A673 (cell line): ENCODE data around the gene TENM3.

Source experiments
- EZH2 ChIP-seq: fragments of 200-600 bp; sonication (generic); IDR thresholded peaks from 2 replicates; pipeline ENCODE4 v1.6.1; 2017; ENCODE audit warnings: borderline replicate concordance, low read depth, mild to moderate bottlenecking, mixed read lengths, antibody characterized with exemption, low read length; ENCODE audit not compliant: poor library complexity, severe bottlenecking
- TF ChIP-seq, protein P1 (sequence below): fragments of 300-800, 200-600 bp; sonication (generic); conservative IDR thresholded peaks from 2 replicates; pipeline ENCODE4 v1.5.1; 2017; ENCODE audit warnings: low read depth, mild to moderate bottlenecking, antibody characterized with exemption, low read length, moderate library complexity, mixed read lengths

DNA sequence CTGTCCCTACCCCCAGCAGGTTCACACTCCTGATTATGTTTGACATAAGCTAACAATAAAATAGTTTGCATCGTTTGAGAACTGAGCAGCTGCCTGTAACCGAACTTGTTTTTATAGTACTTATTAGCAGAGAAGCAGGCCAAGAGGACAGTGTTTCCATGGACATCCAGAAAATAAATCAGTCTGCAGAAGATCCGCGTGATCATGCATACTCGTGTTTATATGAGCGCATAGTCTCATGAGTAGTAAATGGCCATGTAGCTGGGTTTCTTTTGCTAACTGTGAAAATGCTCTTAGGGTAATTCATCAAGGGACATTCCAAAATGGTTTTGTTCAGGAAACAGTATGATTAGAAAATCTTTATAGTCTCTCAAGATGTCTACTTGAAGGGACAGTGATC, 384.8 kb downstream of the TENM3 start:
- TF ChIP-seq, protein P1, sequence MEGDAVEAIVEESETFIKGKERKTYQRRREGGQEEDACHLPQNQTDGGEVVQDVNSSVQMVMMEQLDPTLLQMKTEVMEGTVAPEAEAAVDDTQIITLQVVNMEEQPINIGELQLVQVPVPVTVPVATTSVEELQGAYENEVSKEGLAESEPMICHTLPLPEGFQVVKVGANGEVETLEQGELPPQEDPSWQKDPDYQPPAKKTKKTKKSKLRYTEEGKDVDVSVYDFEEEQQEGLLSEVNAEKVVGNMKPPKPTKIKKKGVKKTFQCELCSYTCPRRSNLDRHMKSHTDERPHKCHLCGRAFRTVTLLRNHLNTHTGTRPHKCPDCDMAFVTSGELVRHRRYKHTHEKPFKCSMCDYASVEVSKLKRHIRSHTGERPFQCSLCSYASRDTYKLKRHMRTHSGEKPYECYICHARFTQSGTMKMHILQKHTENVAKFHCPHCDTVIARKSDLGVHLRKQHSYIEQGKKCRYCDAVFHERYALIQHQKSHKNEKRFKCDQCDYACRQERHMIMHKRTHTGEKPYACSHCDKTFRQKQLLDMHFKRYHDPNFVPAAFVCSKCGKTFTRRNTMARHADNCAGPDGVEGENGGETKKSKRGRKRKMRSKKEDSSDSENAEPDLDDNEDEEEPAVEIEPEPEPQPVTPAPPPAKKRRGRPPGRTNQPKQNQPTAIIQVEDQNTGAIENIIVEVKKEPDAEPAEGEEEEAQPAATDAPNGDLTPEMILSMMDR = no peak
- TF ChIP-seq EZH2 = no peak
